NCI-H2196 treated with DMSO at 0.1 percent for 48 hours (cell line): Measurements from ENCODE around the gene ZMIZ2.
"Not testable (repeated sequence)": the region's sequence is repeated elsewhere in the genome, so short reads cannot be mapped to it uniquely, and the experiment has no call there.

Experiments
- DNase-seq: peaks from one replicate; lab custom pipeline; 2025; ENCODE audit not compliant: unreplicated experiment; lab: John Stamatoyannopoulos, UW

Gene ZMIZ2

GRCh38 chr7:44727158-44727936, 21.3 kb upstream of the ZMIZ2 start:
- no peak for DNase-seq

GRCh38 chr7:44727937-44728262, 20.7 kb upstream of the ZMIZ2 start:
- no peak for DNase-seq

GRCh38 chr7:44729949-44730590, 18.6 kb upstream of the ZMIZ2 start:
- no peak for DNase-seq

GRCh38 chr7:44732971-44733370, 15.7 kb upstream of the ZMIZ2 start:
- DNase-seq, result not testable (repeated sequence)

GRCh38 chr7:44733708-44734481, 14.8 kb upstream of the ZMIZ2 start:
- no peak for DNase-seq

GRCh38 chr7:44735403-44736165, 13.1 kb upstream of the ZMIZ2 start:
- DNase-seq, result no peak

GRCh38 chr7:44736896-44737295, 11.8 kb upstream of the ZMIZ2 start:
- no peak for DNase-seq

- no peak for DNase-seq
These were observed 10.5 kb upstream of the ZMIZ2 start for GRCh38 chr7:44738051-44738723.

GRCh38 chr7:44738876-44739665, 9.6 kb upstream of the ZMIZ2 start:
- no peak for DNase-seq

- no peak for DNase-seq
These were observed 8.6 kb upstream of the ZMIZ2 start for GRCh38 chr7:44740055-44740454.

GRCh38 chr7:44743750-44744149, 4.9 kb upstream of the ZMIZ2 start:
- DNase-seq, result no peak

GRCh38 chr7:44748948-44749731, 493 bp downstream of the ZMIZ2 start:
- peak; percentile 36 for DNase-seq

GRCh38 chr7:44749992-44750391, 1.3 kb downstream of the ZMIZ2 start:
- DNase-seq, result no peak

- no peak for DNase-seq
These were observed 1.8 kb downstream of the ZMIZ2 start for GRCh38 chr7:44750424-44750823.

- peak; percentile 17 for DNase-seq
These were observed 2.4 kb downstream of the ZMIZ2 start for GRCh38 chr7:44750921-44751571.

- DNase-seq, result no peak
These were observed 4.2 kb downstream of the ZMIZ2 start for GRCh38 chr7:44752822-44753221.

GRCh38 chr7:44754802-44755697, 6.4 kb downstream of the ZMIZ2 start:
- DNase-seq, result no peak
